NCI-H1436 (cell line): Measurements from ENCODE around the gene FRG1.
"Not testable (repeated sequence)": the region's sequence is repeated elsewhere in the genome, so short reads cannot be mapped to it uniquely, and the experiment has no call there.

Experiments
- DNase-seq: peaks from one replicate; lab custom pipeline; 2025; lab: John Stamatoyannopoulos, UW

The FRG1 gene

GRCh38 chr4:189985651-189986243 lies 45.1 kb downstream of the FRG1 start:
- DNase-seq = not testable (repeated sequence)

- DNase-seq = no peak
Measured at GRCh38 chr4:189988877-189989431, 48.3 kb downstream of the FRG1 start.

GRCh38 chr4:189989941-189990340 lies 49.3 kb downstream of the FRG1 start:
- not testable (repeated sequence) for DNase-seq
